AG04449 (cell line): ENCODE measurements around the gene ZNF793.

ENCODE experiments used
- CTCF ChIA-PET: fragments of 350-600 bp; formaldehyde crosslinking; extraction: SDS; loops from one replicate; lab custom pipeline; 2021; ENCODE audit warnings: antibody characterized with exemption; lab: Yijun Ruan, JAX
- POLR2A ChIA-PET: fragments of 400-600, 350-600 bp; formaldehyde crosslinking; extraction: SDS; loops from one replicate; lab custom pipeline; 2020; ENCODE audit warnings: antibody characterized with exemption, inconsistent platforms; lab: Yijun Ruan, JAX
- DNase-seq: peaks from one replicate; pipeline ENCODE4 v3.0.0-alpha.2; 2010; ENCODE audit warnings: low read depth, low spot score
- H3K4me3 ChIP-seq: 2 replicates; pipeline ENCODE4 v1.5.1; 2011; ENCODE audit warnings: low read depth, mild to moderate bottlenecking, control low read depth, low read length
- TF ChIP-seq, protein P1 (sequence below): IDR thresholded peaks from one replicate; pipeline ENCODE4 v1.5.1; 2011; ENCODE audit warnings: mild to moderate bottlenecking, moderate library complexity, low read length, control low read depth, inconsistent platforms; ENCODE audit not compliant: insufficient read depth; ENCODE audit errors: missing control alignments

ZNF793 gene

GRCh38 chr19:37563518-37563917 is 56.8 kb downstream of the ZNF793 start:
- no peak overlapping the region for H3K4me3 ChIP-seq
- TF ChIP-seq, protein P1, sequence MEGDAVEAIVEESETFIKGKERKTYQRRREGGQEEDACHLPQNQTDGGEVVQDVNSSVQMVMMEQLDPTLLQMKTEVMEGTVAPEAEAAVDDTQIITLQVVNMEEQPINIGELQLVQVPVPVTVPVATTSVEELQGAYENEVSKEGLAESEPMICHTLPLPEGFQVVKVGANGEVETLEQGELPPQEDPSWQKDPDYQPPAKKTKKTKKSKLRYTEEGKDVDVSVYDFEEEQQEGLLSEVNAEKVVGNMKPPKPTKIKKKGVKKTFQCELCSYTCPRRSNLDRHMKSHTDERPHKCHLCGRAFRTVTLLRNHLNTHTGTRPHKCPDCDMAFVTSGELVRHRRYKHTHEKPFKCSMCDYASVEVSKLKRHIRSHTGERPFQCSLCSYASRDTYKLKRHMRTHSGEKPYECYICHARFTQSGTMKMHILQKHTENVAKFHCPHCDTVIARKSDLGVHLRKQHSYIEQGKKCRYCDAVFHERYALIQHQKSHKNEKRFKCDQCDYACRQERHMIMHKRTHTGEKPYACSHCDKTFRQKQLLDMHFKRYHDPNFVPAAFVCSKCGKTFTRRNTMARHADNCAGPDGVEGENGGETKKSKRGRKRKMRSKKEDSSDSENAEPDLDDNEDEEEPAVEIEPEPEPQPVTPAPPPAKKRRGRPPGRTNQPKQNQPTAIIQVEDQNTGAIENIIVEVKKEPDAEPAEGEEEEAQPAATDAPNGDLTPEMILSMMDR: no peak
- ChIA-PET CTCF (no interaction called here), POLR2A (no interaction called here)
- DNase-seq: no peak

DNA sequence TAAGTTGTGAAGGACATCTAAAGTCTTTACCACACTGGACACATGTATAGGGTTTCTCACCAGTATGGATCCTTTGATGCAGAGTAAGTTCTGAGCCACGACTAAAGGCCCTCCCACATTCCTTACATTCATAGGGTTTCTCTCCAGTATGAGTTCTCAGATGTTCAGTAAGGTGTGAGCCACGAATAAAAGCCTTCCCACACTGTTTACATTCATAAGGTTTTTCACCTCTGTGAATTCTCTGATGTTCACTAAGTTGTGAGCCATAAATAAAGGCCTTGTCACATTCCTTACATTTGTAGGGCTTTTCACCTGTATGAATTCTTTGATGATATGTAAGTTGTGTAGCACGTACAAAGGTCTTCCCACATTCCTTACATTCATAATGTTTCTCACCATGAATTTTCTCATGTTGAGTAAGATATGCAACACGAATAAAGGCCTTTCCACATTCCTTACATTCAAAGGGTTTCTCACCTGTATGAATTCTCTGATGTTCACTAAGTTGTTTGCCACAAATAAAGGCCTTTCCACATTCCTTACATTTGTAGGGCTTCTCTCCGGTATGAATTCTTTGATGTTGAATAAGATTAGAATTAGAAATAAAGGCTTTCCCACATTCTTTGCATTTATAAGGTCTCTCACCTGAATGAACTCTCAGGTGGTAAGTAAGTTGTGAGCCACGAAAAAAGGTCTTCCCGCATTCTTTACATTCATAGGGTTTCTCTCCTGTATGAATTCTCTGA is 58.1 kb downstream of the ZNF793 start:
- CTCF ChIA-PET: no interaction called here
- POLR2A ChIA-PET: no interaction called here
- TF ChIP-seq, protein P1: no peak
- no peak overlapping the region for H3K4me3 ChIP-seq
- no peak for DNase-seq

DNA sequence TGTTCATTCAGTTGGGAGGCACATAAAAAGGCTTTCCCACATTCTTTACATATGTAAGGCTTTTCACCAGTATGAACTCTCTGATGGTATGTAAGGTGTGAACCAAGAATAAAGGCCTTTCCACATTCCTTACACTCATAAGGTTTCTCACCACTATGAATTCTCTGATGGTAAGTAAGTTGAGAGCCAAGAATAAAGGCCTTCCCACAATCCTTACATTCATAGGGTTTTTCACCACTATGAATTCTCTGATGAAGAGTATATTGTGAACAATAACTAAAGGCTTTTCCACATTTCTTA is 58.6 kb downstream of the ZNF793 start:
- H3K4me3 ChIP-seq: no peak overlapping the region
- TF ChIP-seq, protein P1: no peak
- ChIA-PET POLR2A (no interaction called here), CTCF (no interaction called here)
- DNase-seq: no peak

DNA sequence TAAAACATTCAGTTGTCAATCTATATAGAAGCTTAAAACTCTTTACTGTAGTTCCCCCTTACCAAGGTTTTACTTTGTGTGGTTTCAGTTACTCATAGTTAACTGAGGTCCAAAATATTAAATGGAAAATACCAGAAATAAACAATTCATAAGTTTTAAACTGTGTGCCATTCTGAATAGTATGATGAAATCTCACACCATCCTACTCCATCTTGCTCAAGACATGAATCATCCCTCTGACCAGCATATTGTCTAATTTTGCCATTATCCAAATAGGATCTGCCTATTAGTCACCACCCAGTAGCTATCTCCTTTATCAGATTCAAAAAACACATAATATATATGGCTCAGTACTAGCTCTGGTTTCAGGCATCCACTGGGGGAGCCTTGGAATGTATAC is 65.5 kb downstream of the ZNF793 start:
- DNase-seq: no peak
- TF ChIP-seq, protein P1: no peak
- CTCF ChIA-PET: interaction anchor here (1.4 kb wide), 1 partner anchor 18 kb away, joined by 3 read pairs; no protein-coding TSS in a partner anchor
- H3K4me3 ChIP-seq: no peak overlapping the region
- POLR2A ChIA-PET: no interaction called here

DNA sequence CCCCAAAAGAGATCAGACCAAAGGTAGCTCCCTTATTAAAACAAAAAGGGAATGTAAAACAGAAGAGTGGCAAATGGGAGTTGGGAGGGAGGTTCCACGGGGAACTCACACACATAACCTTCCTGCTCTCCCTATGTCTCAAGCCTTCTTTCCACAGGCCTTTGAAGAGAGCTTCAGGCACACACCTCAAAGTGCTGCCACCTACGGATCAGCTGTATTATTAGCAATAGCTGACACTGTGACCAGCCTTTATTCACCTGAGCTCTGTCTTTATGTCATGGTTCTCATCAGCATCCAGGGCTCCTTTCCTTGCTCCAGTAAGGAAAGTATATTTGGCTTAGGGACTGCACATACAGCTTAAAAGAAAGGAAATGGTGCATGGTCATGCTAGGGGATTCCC is 76.6 kb downstream of the ZNF793 start:
- DNase-seq: no peak
- CTCF ChIA-PET: no interaction called here
- POLR2A ChIA-PET: interaction anchor here (0.7 kb wide), 1 partner anchor 70 kb away, joined by 3 read pairs; no protein-coding TSS in a partner anchor
- no peak overlapping the region for H3K4me3 ChIP-seq
- TF ChIP-seq, protein P1: no peak
